ENCODE measurements around the gene GLT1D1.
"Not testable (repeated sequence)": the region's sequence is repeated elsewhere in the genome, so short reads cannot be mapped to it uniquely, and the experiment has no call there.

GLT1D1 gene

GRCh38 chr12:128820723-128821432, 32.4 kb upstream of the GLT1D1 start:
- DNase-seq (ENCODE audit: low read depth, low spot score) = no peak

- no peak for DNase-seq (ENCODE audit: low read depth, low spot score)
Observed at GRCh38 chr12:128823216-128823915, 29.9 kb upstream of the GLT1D1 start.

GRCh38 chr12:128823916-128824839, 29.1 kb upstream of the GLT1D1 start, which contains the start of gene SLC15A4:
Gene SLC15A4 (minus strand): TSS chr12:128823958. CDS start chr12:128823943, 15 bp downstream.
- peak; percentile 63 for DNase-seq (ENCODE audit: low read depth, low spot score)

GRCh38 chr12:128825835-128826234, 27.4 kb upstream of the GLT1D1 start:
- DNase-seq (ENCODE audit: low read depth, low spot score) = no peak

- no peak for DNase-seq (ENCODE audit: low read depth, low spot score)
Observed at GRCh38 chr12:128827724-128828123, 25.6 kb upstream of the GLT1D1 start.

GRCh38 chr12:128829861-128830504, 23.3 kb upstream of the GLT1D1 start:
- DNase-seq (ENCODE audit: low read depth, low spot score) = no peak

GRCh38 chr12:128830505-128830893, 22.8 kb upstream of the GLT1D1 start:
- DNase-seq (ENCODE audit: low read depth, low spot score) = no peak

GRCh38 chr12:128833418-128833817, 19.9 kb upstream of the GLT1D1 start:
- no peak for DNase-seq (ENCODE audit: low read depth, low spot score)

GRCh38 chr12:128839885-128840284, 13.4 kb upstream of the GLT1D1 start:
- not testable (repeated sequence) for DNase-seq (ENCODE audit: low read depth, low spot score)

- no peak for DNase-seq (ENCODE audit: low read depth, low spot score)
Observed at GRCh38 chr12:128840862-128841468, 12.3 kb upstream of the GLT1D1 start.

GRCh38 chr12:128842579-128842978, 10.7 kb upstream of the GLT1D1 start:
- no peak for DNase-seq (ENCODE audit: low read depth, low spot score)

- DNase-seq (ENCODE audit: low read depth, low spot score) = no peak
Observed at GRCh38 chr12:128843538-128843937, 9.7 kb upstream of the GLT1D1 start.

- no peak for DNase-seq (ENCODE audit: low read depth, low spot score)
Observed at GRCh38 chr12:128844031-128844635, 9.1 kb upstream of the GLT1D1 start.

GRCh38 chr12:128846671-128847070, 6.6 kb upstream of the GLT1D1 start:
- DNase-seq (ENCODE audit: low read depth, low spot score) = not testable (repeated sequence)

- no peak for DNase-seq (ENCODE audit: low read depth, low spot score)
Observed at GRCh38 chr12:128848371-128848770, 4.9 kb upstream of the GLT1D1 start.

GRCh38 chr12:128849806-128850205, 3.5 kb upstream of the GLT1D1 start:
- not testable (repeated sequence) for DNase-seq (ENCODE audit: low read depth, low spot score)

- DNase-seq (ENCODE audit: low read depth, low spot score) = no peak
Observed at GRCh38 chr12:128850400-128850799, 2.9 kb upstream of the GLT1D1 start.

GRCh38 chr12:128851429-128851828, 1.8 kb upstream of the GLT1D1 start:
- DNase-seq (ENCODE audit: low read depth, low spot score) = not testable (repeated sequence)

- DNase-seq (ENCODE audit: low read depth, low spot score) = no peak
Observed at GRCh38 chr12:128852026-128852698, 1.1 kb upstream of the GLT1D1 start.

- DNase-seq (ENCODE audit: low read depth, low spot score) = no peak
Observed at GRCh38 chr12:128853600-128854197, 421 bp downstream of the GLT1D1 start.

Data from iPS DF 19.7 (cell line).